Choroid plexus epithelial cell (primary cell): ENCODE data around the gene SCFD2.
A peak's percentile ranks its signal among the peaks of the same experiment; 100 is the strongest.

ENCODE experiments used
- DNase-seq: peaks from one replicate; pipeline ENCODE4 v3.0.0-alpha.2; 2010; ENCODE audit warnings: low read depth
- H3K4me3 ChIP-seq: 2 replicates; pipeline ENCODE4 v1.5.1; 2011; ENCODE audit warnings: low read depth, mild to moderate bottlenecking, control low read depth, low read length, moderate library complexity
- CTCF ChIP-seq: conservative IDR thresholded peaks from 2 replicates; pipeline ENCODE4 v1.5.1; 2011; ENCODE audit warnings: low read depth, mild to moderate bottlenecking, control low read depth, inconsistent platforms, low read length, moderate library complexity

Gene SCFD2

GRCh38 chr4:53003959-53004358, 361.9 kb downstream of the SCFD2 start:
- H3K4me3 ChIP-seq = no peak overlapping the region
- TF ChIP-seq CTCF = no peak
- no peak for DNase-seq

- H3K4me3 ChIP-seq = no peak overlapping the region
- TF ChIP-seq CTCF = no peak
- no peak for DNase-seq
These were observed 365.3 kb downstream of the SCFD2 start for GRCh38 chr4:53000560-53000959.

- no peak for DNase-seq
- TF ChIP-seq CTCF = no peak
- H3K4me3 ChIP-seq = no peak overlapping the region
These were observed 366.2 kb downstream of the SCFD2 start for GRCh38 chr4:52999626-53000025.

GRCh38 chr4:52998413-52998812, 367.4 kb downstream of the SCFD2 start:
- H3K4me3 ChIP-seq = no peak overlapping the region
- DNase-seq = no peak
- no peak for TF ChIP-seq CTCF

- DNase-seq = peak; percentile 42
- no peak for TF ChIP-seq CTCF
- H3K4me3 ChIP-seq = no peak overlapping the region
These were observed 368.8 kb downstream of the SCFD2 start for GRCh38 chr4:52997132-52997416.

GRCh38 chr4:52996261-52997131, 369.4 kb downstream of the SCFD2 start:
- TF ChIP-seq CTCF = no peak
- H3K4me3 ChIP-seq = no peak overlapping the region
- peak; percentile 84 for DNase-seq
